Measurements from ENCODE around the gene ZSWIM1. TPM values are rescaled to one million over a fixed set of nuclear protein-coding genes. Genes with fewer than 3 reads are reported as not detected.

Gene ZSWIM1
- total and polyA plus RNA-seq, 2 of the 13 experiments (the other 11 are each of a cell fraction or from before 2014, with no cell fraction given) = 9.5 to 11.7 TPM

- TF ChIP-seq, protein P1, sequence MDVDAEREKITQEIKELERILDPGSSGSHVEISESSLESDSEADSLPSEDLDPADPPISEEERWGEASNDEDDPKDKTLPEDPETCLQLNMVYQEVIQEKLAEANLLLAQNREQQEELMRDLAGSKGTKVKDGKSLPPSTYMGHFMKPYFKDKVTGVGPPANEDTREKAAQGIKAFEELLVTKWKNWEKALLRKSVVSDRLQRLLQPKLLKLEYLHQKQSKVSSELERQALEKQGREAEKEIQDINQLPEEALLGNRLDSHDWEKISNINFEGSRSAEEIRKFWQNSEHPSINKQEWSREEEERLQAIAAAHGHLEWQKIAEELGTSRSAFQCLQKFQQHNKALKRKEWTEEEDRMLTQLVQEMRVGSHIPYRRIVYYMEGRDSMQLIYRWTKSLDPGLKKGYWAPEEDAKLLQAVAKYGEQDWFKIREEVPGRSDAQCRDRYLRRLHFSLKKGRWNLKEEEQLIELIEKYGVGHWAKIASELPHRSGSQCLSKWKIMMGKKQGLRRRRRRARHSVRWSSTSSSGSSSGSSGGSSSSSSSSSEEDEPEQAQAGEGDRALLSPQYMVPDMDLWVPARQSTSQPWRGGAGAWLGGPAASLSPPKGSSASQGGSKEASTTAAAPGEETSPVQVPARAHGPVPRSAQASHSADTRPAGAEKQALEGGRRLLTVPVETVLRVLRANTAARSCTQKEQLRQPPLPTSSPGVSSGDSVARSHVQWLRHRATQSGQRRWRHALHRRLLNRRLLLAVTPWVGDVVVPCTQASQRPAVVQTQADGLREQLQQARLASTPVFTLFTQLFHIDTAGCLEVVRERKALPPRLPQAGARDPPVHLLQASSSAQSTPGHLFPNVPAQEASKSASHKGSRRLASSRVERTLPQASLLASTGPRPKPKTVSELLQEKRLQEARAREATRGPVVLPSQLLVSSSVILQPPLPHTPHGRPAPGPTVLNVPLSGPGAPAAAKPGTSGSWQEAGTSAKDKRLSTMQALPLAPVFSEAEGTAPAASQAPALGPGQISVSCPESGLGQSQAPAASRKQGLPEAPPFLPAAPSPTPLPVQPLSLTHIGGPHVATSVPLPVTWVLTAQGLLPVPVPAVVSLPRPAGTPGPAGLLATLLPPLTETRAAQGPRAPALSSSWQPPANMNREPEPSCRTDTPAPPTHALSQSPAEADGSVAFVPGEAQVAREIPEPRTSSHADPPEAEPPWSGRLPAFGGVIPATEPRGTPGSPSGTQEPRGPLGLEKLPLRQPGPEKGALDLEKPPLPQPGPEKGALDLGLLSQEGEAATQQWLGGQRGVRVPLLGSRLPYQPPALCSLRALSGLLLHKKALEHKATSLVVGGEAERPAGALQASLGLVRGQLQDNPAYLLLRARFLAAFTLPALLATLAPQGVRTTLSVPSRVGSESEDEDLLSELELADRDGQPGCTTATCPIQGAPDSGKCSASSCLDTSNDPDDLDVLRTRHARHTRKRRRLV (CRISPR knock-in tag; IDR thresholded peaks at IDR 0.05) = no peak
- TF ChIP-seq RFX5 (IDR thresholded peaks at IDR 0.05; ENCODE audit: low read depth, low read length) (peak; percentile 86), ZSCAN9 (CRISPR knock-in tag; IDR thresholded peaks at IDR 0.05; ENCODE audit: borderline replicate concordance) (peak; percentile 16; the same call in 1 of the 2 replicates), CEBPZ (IDR thresholded peaks at IDR 0.05; ENCODE audit: low read length) (no peak; the same call in 1 of the 2 replicates), ZBTB34 (CRISPR knock-in tag; IDR thresholded peaks at IDR 0.05) (no peak; the same call in 1 of the 2 replicates), SAP130 (CRISPR knock-in tag; IDR thresholded peaks at IDR 0.05; ENCODE audit: low read depth) (peak; percentile 99), ZNF768 (CRISPR knock-in tag; IDR thresholded peaks at IDR 0.05) (peak; percentile 87; the same call in 1 of the 2 replicates), KAT7 (CRISPR knock-in tag; IDR thresholded peaks at IDR 0.05; ENCODE audit: borderline replicate concordance) (peak; percentile 66; the same call in 1 of the 2 replicates), ZNF253 (CRISPR knock-in tag; IDR thresholded peaks at IDR 0.05; ENCODE audit: borderline replicate concordance) (no peak), TRIM24 (CRISPR knock-in tag; IDR thresholded peaks at IDR 0.05) (no peak), HNF4G (IDR thresholded peaks at IDR 0.05; ENCODE audit: borderline replicate concordance, low read depth, low read length) (peak; percentile 87), HNF4G (CRISPR knock-in tag; IDR thresholded peaks at IDR 0.05; ENCODE audit: borderline replicate concordance, low read depth) (peak; percentile 90)
- TF ChIP-seq, protein P2, sequence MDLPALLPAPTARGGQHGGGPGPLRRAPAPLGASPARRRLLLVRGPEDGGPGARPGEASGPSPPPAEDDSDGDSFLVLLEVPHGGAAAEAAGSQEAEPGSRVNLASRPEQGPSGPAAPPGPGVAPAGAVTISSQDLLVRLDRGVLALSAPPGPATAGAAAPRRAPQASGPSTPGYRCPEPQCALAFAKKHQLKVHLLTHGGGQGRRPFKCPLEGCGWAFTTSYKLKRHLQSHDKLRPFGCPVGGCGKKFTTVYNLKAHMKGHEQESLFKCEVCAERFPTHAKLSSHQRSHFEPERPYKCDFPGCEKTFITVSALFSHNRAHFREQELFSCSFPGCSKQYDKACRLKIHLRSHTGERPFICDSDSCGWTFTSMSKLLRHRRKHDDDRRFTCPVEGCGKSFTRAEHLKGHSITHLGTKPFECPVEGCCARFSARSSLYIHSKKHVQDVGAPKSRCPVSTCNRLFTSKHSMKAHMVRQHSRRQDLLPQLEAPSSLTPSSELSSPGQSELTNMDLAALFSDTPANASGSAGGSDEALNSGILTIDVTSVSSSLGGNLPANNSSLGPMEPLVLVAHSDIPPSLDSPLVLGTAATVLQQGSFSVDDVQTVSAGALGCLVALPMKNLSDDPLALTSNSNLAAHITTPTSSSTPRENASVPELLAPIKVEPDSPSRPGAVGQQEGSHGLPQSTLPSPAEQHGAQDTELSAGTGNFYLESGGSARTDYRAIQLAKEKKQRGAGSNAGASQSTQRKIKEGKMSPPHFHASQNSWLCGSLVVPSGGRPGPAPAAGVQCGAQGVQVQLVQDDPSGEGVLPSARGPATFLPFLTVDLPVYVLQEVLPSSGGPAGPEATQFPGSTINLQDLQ (CRISPR knock-in tag; IDR thresholded peaks at IDR 0.05) = no peak
- TF ChIP-seq, protein P3, sequence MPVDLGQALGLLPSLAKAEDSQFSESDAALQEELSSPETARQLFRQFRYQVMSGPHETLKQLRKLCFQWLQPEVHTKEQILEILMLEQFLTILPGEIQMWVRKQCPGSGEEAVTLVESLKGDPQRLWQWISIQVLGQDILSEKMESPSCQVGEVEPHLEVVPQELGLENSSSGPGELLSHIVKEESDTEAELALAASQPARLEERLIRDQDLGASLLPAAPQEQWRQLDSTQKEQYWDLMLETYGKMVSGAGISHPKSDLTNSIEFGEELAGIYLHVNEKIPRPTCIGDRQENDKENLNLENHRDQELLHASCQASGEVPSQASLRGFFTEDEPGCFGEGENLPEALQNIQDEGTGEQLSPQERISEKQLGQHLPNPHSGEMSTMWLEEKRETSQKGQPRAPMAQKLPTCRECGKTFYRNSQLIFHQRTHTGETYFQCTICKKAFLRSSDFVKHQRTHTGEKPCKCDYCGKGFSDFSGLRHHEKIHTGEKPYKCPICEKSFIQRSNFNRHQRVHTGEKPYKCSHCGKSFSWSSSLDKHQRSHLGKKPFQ (CRISPR knock-in tag; IDR thresholded peaks at IDR 0.05; ENCODE audit: insufficient replicate concordance) = no peak
Observed at GRCh38 chr20:45880988-45881788, at the start of gene ZSWIM1 (continued).
